Stimulated activated CD4-positive, alpha-beta T cell treated with anti-CD3 and anti-CD28 coated beads, Interleukin-15, amount 100 ng/mL, for 24 hours (primary cell): Measurements from ENCODE around the gene FAM184B.
A peak's percentile ranks its signal among the peaks of the same experiment; 100 is the strongest.

Experiments
- DNase-seq: peaks from one replicate; pipeline ENCODE4 v3.0.0-alpha.2; 2020

The FAM184B gene

GRCh38 chr4:17623451-17624001 lies 157.9 kb downstream of the FAM184B start:
- DNase-seq = no peak

- no peak for DNase-seq
These were observed 161.9 kb downstream of the FAM184B start for GRCh38 chr4:17619416-17620105.

GRCh38 chr4:17618926-17619325 lies 162.5 kb downstream of the FAM184B start:
- DNase-seq = no peak

- no peak for DNase-seq
These were observed 165.1 kb downstream of the FAM184B start for GRCh38 chr4:17616283-17616682.

- peak; percentile 97 for DNase-seq
These were observed 166.8 kb downstream of the FAM184B start, which contains the start of gene MED28 for GRCh38 chr4:17614416-17615299. TSS of gene MED28 (plus strand) at chr4:17614641. CDS start at chr4:17614655, 14 bp downstream.

GRCh38 chr4:17613761-17614415 lies 167.5 kb downstream of the FAM184B start:
- DNase-seq = peak; percentile 12

DNA sequence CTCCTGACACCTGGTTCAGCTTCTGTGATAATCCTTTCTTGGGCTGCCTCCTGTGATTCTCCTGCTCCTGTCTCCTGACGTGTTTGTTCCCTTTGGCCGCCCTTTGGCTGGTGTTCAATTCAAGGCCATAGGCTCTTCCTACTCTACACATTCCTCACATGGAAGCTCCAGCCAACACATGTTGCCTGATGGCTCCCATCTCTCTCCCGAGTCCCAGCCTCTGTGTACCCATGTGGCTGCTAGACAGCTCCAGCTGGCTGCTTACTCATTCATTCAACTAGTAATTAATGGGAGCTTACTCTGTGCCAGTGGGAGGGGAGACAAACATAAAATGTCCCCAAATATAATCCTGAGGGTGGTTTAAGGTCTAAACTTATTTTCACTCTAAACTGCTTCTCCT lies 176.2 kb downstream of the FAM184B start:
- no peak for DNase-seq

DNA sequence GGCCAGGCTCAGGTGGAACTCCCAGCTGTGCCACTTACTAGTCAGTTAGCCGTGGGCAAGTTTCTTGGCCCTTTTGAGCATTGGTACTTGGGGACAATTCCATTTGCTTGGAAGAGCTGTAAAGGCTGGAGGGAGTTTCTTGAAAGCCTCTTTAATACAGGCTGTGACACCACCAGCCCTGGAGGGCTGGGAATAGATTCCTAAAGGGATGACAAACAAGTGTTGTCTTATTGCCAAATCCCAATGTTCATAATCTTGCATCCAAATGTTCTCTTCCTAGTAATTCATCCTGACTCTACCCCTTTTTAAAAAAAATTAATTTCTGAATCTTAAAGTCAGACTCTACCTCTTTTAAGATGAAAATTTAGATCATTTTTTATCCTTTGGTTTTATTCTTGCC lies 181.6 kb downstream of the FAM184B start:
- no peak for DNase-seq

- no peak for DNase-seq
These were observed 183.9 kb downstream of the FAM184B start for GRCh38 chr4:17597517-17597916.

DNA sequence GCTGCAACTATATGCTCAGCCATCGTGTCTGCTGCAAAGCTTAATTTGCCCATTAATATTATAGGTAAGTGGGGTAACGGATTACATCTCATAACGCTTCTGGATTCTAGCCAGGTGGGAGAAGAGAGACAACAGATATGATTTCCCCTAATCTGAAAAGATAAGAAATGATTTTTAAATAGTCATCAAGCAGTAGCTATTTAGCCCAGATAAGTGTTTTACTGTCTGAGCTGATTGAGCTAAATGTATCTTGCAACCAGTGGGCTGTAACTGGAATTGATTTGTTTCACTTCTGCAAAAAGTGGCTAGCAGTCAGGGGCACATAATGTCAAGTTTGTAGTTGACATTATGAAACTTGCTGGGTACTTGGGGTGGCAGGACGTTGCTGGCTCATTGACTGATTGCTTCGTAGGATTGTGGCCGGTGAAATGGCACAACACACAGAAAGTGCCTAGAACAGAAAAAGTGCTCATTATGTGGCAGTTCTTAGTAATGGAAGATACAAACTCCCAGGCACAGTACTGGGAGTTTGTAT lies 185.9 kb downstream of the FAM184B start:
- DNase-seq = no peak

GRCh38 chr4:17589355-17589754 lies 192.1 kb downstream of the FAM184B start:
- DNase-seq = no peak

DNA sequence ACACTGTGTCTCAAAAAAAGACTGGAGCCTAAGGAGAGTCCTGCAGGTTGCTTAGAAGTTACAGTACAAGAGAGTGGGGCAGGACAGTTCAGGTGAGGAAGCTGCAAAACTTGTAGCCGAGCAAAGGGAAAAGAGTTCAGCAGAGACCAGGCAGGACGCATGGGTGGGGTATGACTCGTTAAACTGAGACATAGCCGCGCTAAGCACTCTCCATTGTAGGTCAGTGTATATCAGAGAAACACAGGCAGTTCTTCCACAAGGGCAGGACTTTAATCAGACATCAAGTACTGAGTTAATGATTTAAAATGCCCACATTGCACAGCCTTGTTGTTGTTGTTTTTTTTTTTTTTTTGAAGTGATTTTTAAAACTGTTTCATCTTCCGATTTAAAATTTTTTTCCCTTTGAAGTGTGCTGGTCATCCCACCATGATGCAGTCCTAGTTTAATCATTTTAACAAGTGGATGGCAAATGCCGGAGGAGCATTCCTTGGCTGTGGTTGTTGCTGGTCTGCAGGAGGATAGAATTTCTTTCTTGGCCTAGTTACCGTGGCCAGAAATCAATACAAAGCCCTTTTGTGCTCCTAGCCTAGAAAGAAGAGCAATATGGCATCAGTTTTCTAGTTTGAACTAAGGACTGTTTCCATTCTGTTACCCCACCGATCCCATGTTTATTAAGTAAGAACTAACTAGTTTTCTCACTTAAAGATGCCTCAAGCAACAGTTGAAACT lies 194.2 kb downstream of the FAM184B start:
- no peak for DNase-seq

- no peak for DNase-seq
These were observed 196.8 kb downstream of the FAM184B start for GRCh38 chr4:17584521-17585213.

- no peak for DNase-seq
These were observed 197.5 kb downstream of the FAM184B start for GRCh38 chr4:17583941-17584340.

DNA sequence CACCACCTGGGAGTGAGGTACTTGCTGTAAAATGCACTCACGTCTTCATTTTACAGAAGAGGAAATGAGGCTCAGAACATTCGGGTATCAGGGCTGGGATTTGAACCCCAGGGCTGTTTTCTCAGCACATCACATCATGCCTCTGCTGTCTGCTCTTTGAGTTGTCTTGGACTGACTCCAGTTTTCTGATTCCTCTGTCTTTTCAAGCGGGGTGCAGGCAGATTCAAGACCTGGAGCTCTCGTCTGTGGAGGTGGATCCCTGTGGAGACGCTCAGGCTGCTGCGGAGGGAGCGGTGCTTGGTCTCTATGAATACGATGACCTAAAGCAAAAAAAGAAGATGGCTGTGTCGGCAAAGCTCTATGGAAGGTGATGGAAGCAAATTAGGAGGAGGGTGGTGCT lies 198.1 kb downstream of the FAM184B start:
- DNase-seq = no peak

GRCh38 chr4:17580969-17581368 lies 200.5 kb downstream of the FAM184B start:
- DNase-seq = no peak
